HepG2 (cell line): ENCODE results near the gene FBN3. TPM values are rescaled to one million over a fixed set of nuclear protein-coding genes. Genes with fewer than 3 reads are reported as not detected.

Source experiments
- ATAC-seq: fragments of 200-7000 bp; cut with Tn5 transposase; 3 replicates; pipeline ENCODE4 v1.9.1; 2020; ENCODE audit warnings: mild to moderate bottlenecking, moderate library complexity
- BruUV-seq: library from RNA; stranded (reverse); fragments of 400-500 nt; replicated peaks from 2 replicates; lab custom pipeline; 2021; lab: Mats Ljungman, UMichigan
- CTCF ChIA-PET: fragments of 300-600 bp; formaldehyde crosslinking; extraction: SDS; loops from one replicate; lab custom pipeline; 2021; ENCODE audit warnings: low total read pairs, inconsistent platforms, low intra/inter-chr PET ratio; lab: Yijun Ruan, JAX
- POLR2A ChIA-PET: fragments of 350-600 bp; sonication (Branson Sonifier 250); formaldehyde crosslinking; loops from one replicate; lab custom pipeline; 2020; ENCODE audit warnings: antibody characterized with exemption, inconsistent platforms; lab: Yijun Ruan, JAX
- DNase-seq: peaks from one replicate; pipeline ENCODE4 v3.0.0-alpha.2; 2015; ENCODE audit warnings: low spot score
- FAIRE-seq: peaks from 3 replicates; lab custom pipeline; 2011; peaks lifted over from hg19 to GRCh38; lab: Jason Lieb, UNC
- H2AFZ ChIP-seq: one replicate; pipeline ENCODE4 v1.6.1; 2011; ENCODE audit warnings: low read length, inconsistent platforms
- H3K27ac ChIP-seq: fragments of 300-600 bp; 3 replicates; pipeline ENCODE4 v1.8.0; 2011; ENCODE audit warnings: mixed run types, mild to moderate bottlenecking, mixed read lengths, low read length, inconsistent platforms; ENCODE audit not compliant: insufficient read depth; ENCODE audit errors: extremely low read length
- H3K27me3 ChIP-seq, 2 experiments: fragments of 200-600 bp in 1 of 2; 2 replicates in 1 of 2; 3 replicates in 1 of 2; pipeline versions ENCODE4 v1.6.0 to v1.8.0; 2011; ENCODE audit warnings: low read length in 2 of 2, mild to moderate bottlenecking in 2 of 2, moderate library complexity in 2 of 2, inconsistent platforms in 1 of 2; ENCODE audit not compliant: insufficient read depth in 2 of 2, control insufficient read depth in 1 of 2
- H3K36me3 ChIP-seq, 2 experiments: fragments of 200-600 bp in 1 of 2; replicated peaks in 1 of 2; 2 replicates in 1 of 2; 3 replicates in 1 of 2; pipeline versions ENCODE4 v1.5.1 to v1.8.0; 2011; ENCODE audit warnings: low read length in 2 of 2, inconsistent platforms in 1 of 2; ENCODE audit not compliant: insufficient read depth in 2 of 2, control insufficient read depth in 1 of 2
- H3K4me1 ChIP-seq: 2 replicates; pipeline ENCODE4 v1.5.1; 2012; ENCODE audit warnings: low read length, inconsistent platforms; ENCODE audit not compliant: insufficient read depth
- H3K4me2 ChIP-seq: 2 replicates; pipeline ENCODE4 v1.6.0; 2011; ENCODE audit warnings: low read depth, low read length, inconsistent platforms
- H3K4me3 ChIP-seq, 3 experiments: fragments of 200-600 bp in 1 of 3; sonication (generic), shearing (Covaris generic) in 1 of 3; replicated peaks in 1 of 3; 2 replicates each; pipeline ENCODE4 v1.5.1; 2011 to 2016; ENCODE audit warnings: low read length in 3 of 3, inconsistent platforms in 2 of 3, low read depth in 2 of 3, mild to moderate bottlenecking in 2 of 3, control low read depth in 1 of 3, mixed read lengths in 1 of 3; ENCODE audit not compliant: insufficient read depth in 1 of 3
- H3K79me2 ChIP-seq: one replicate; pipeline ENCODE4 v1.6.1; 2011; ENCODE audit warnings: low read length, inconsistent platforms; ENCODE audit not compliant: insufficient read depth
- H3K9ac ChIP-seq: 2 replicates; pipeline ENCODE4 v1.6.0; 2011; ENCODE audit warnings: mild to moderate bottlenecking, low read depth, low read length, inconsistent platforms; ENCODE audit not compliant: insufficient read depth
- H3K9me3 ChIP-seq: 2 replicates; pipeline ENCODE4 v1.5.1; 2012; ENCODE audit warnings: mild to moderate bottlenecking, low read length
- H4K20me1 ChIP-seq: 2 replicates; pipeline ENCODE4 v1.6.0; 2011; ENCODE audit warnings: inconsistent platforms, mild to moderate bottlenecking, low read length, moderate library complexity; ENCODE audit not compliant: insufficient read depth
- ATF4 ChIP-seq, 2 experiments: fragments of 450-650 bp in 1 of 2; sonication (generic) in 1 of 2; formaldehyde crosslinking; IDR thresholded peaks; 2 replicates each; pipeline versions ENCODE4 v1.5.0 to v1.8.0; 2020 to 2022; ENCODE audit warnings: mild to moderate bottlenecking in 1 of 2, missing genetic modification reagents in 1 of 2
- MNT ChIP-seq: fragments of 450-650 bp; IDR thresholded peaks from 2 replicates; pipeline ENCODE4 v1.6.1; 2016
- PHF8 ChIP-seq: sonication (generic); formaldehyde crosslinking; IDR thresholded peaks from 2 replicates; pipeline ENCODE4 v1.5.0; 2020; ENCODE audit warnings: missing genetic modification reagents
- THAP11 ChIP-seq: IDR thresholded peaks from 2 replicates; pipeline ENCODE4 v1.6.1; 2016; ENCODE audit warnings: missing biosample characterization, missing genetic modification reagents
- ZFYVE20 ChIP-seq: sonication (generic); formaldehyde crosslinking; IDR thresholded peaks from 2 replicates; pipeline ENCODE4 v1.8.0; 2023; ENCODE audit warnings: low read depth, mild to moderate bottlenecking, moderate library complexity, missing genetic modification reagents, borderline replicate concordance
- ZNF670 ChIP-seq: sonication (generic); formaldehyde crosslinking; IDR thresholded peaks from 2 replicates; pipeline ENCODE4 v1.8.0; 2022; ENCODE audit warnings: mild to moderate bottlenecking, missing genetic modification reagents, borderline replicate concordance
- ZNF687 ChIP-seq: sonication (generic); formaldehyde crosslinking; IDR thresholded peaks from 2 replicates; pipeline ENCODE4 v1.5.1; 2020; ENCODE audit warnings: mild to moderate bottlenecking, missing genetic modification reagents, moderate library complexity
- WGBS: methylation state at CpG from one replicate; pipeline ENCODE4 v1.1.6; 2017; ENCODE audit warnings: low lambda C conversion rate; 5-methylcytosine and 5-hydroxymethylcytosine counted together
- in situ Hi-C: cut with HindIII; loops from 2 replicates; pipeline ENCODE4 v1.10.0; 2017; ENCODE audit warnings: low pct_unique_long_range_greater_than_20kb; ENCODE audit not compliant: extremely low pct_ligation_motif_present
- intact Hi-C: fragments of 100-400 bp; cut with micrococcal nuclease; formaldehyde crosslinking; loops from one replicate; pipeline ENCODE4 v1.10.0; 2022; ENCODE audit not compliant: unreplicated experiment
- polyA plus RNA-seq, 8 experiments: library from polyadenylated mRNA; depleted of rRNA in 3 of 8; stranded (reverse) in 7 of 8; unstranded in 1 of 8; fragments of >200 nt; fragmentation: Illumina TruSeq in 4 of 8; extraction: Trizol in 4 of 8; gene quantifications; 2 replicates each; pipeline versions ENCODE4 v1.2.1 to v1.2.3, GENCODE V29; 2011 to 2016; ENCODE audit warnings: low read depth in 4 of 8, missing spikeins in 1 of 8, mixed read lengths in 1 of 8; ENCODE audit not compliant: insufficient read depth in 1 of 8
- total RNA-seq, 5 experiments: library from RNA; depleted of rRNA; stranded (reverse); fragments of >200 nt; fragmentation: Illumina TruSeq; extraction: Trizol; gene quantifications; 2 replicates each; pipeline ENCODE4 v1.2.3, GENCODE V29; 2016; ENCODE audit warnings: low read depth in 1 of 5

FBN3 gene
- total and polyA plus RNA-seq, 2 of the 13 experiments (the other 11 are each of a cell fraction or from before 2014, with no cell fraction given), result 0.20 to 1.3 TPM

- TF ChIP-seq ZNF687 (no peak), ZNF670 (CRISPR knock-in tag) (no peak), ATF4 (CRISPR knock-in tag; IDR thresholded peaks at IDR 0.05) (no peak), ZFYVE20 (CRISPR knock-in tag) (no peak), THAP11 (CRISPR knock-in tag) (no peak), PHF8 (CRISPR knock-in tag) (no peak)
Observed at GRCh38 chr19:8123683-8124082, 25.7 kb downstream of the FBN3 start (continued).

- Histone ChIP-seq H3K79me2 (no peaks in the 10 kb centered on the region), H3K4me1 (no peaks in the 10 kb centered on the region), H2AFZ (no peak overlapping the region), H4K20me1 (no peaks in the 10 kb centered on the region), H3K4me3 (no peak overlapping the region), H3K27me3 (no peaks in the 10 kb centered on the region; a peak in 1 of 5 replicates), H3K27ac (no peak overlapping the region), H3K9ac (no peak overlapping the region), H3K9me3 (no peaks in the 10 kb centered on the region), H3K36me3 (no peaks in the 10 kb centered on the region), H3K4me2 (no peak overlapping the region)
- ChIA-PET POLR2A (no interaction called here), CTCF (no interaction called here)
- WGBS, result 42% methylated on average over 17 of the region's 26 CpGs
- ATAC-seq (no peak), DNase-seq (no peak), FAIRE-seq (no peak)
- intact Hi-C loops (no loop called here), in situ Hi-C loops (no loop called here)
- BruUV-seq, result no TSS peak
- TF ChIP-seq MNT, result peak; percentile 72
Observed at GRCh38 chr19:8120636-8121480, 28.5 kb downstream of the FBN3 start.
